A673 (cell line): ENCODE data around the gene NTF3. TPM values are rescaled to one million over a fixed set of nuclear protein-coding genes. Genes with fewer than 3 reads are reported as not detected.

Experiments
- BruUV-seq: library from RNA; stranded (reverse); fragments of 400-500 nt; replicated peaks from 2 replicates; lab custom pipeline; 2021; lab: Mats Ljungman, UMichigan
- CTCF ChIA-PET: fragments of 300-600 bp; sonication (Branson Sonifier 250); formaldehyde crosslinking; loops from one replicate; lab custom pipeline; 2022; ENCODE audit warnings: antibody characterized with exemption; lab: Charles Lee
- POLR2A ChIA-PET: fragments of 300-600 bp; sonication (Branson Sonifier 250); formaldehyde crosslinking; loops from one replicate; lab custom pipeline; 2022; ENCODE audit warnings: antibody characterized with exemption; ENCODE audit not compliant: low non-redundant PET; lab: Charles Lee
- DNase-seq: peaks from one replicate; pipeline ENCODE4 v3.0.0-alpha.2; 2015; ENCODE audit warnings: low spot score
- H3K27ac ChIP-seq: fragments of 200-600 bp; sonication (generic); 2 replicates; pipeline ENCODE4 v1.5.1; 2016; ENCODE audit warnings: mixed run types, low read depth, mild to moderate bottlenecking, mixed read lengths, antibody characterized with exemption, low read length; ENCODE audit not compliant: poor library complexity, severe bottlenecking
- H3K27me3 ChIP-seq: fragments of 200-600 bp; sonication (generic); replicated peaks from 2 replicates; pipeline ENCODE4 v1.6.1; 2017; ENCODE audit warnings: mixed run types, low read depth, mild to moderate bottlenecking, mixed read lengths, antibody characterized with exemption, low read length; ENCODE audit not compliant: insufficient read depth, poor library complexity
- H3K36me3 ChIP-seq: fragments of 200-600 bp; sonication (generic); 2 replicates; pipeline ENCODE4 v1.6.1; 2016; ENCODE audit warnings: mixed run types, mild to moderate bottlenecking, mixed read lengths, antibody characterized with exemption, low read length; ENCODE audit not compliant: insufficient read depth, poor library complexity, severe bottlenecking
- H3K4me1 ChIP-seq: fragments of 200-600 bp; sonication (generic); 2 replicates; pipeline ENCODE4 v1.6.1; 2017; ENCODE audit warnings: mixed run types, mild to moderate bottlenecking, mixed read lengths, antibody characterized with exemption, low read length; ENCODE audit not compliant: insufficient read depth, poor library complexity, severe bottlenecking
- H3K4me3 ChIP-seq: fragments of 200-600 bp; sonication (generic); 2 replicates; pipeline ENCODE4 v1.5.1; 2016; ENCODE audit warnings: low read depth, mixed run types, mild to moderate bottlenecking, mixed read lengths, low read length; ENCODE audit not compliant: poor library complexity, severe bottlenecking
- H3K9me3 ChIP-seq: fragments of 200-600 bp; sonication (generic); 2 replicates; pipeline ENCODE4 v1.6.1; 2016; ENCODE audit warnings: mixed run types, low read depth, mild to moderate bottlenecking, mixed read lengths, antibody characterized with exemption, low read length; ENCODE audit not compliant: poor library complexity, severe bottlenecking
- CTCF ChIP-seq: fragments of 300-800, 200-600 bp; sonication (generic); conservative IDR thresholded peaks from 2 replicates; pipeline ENCODE4 v1.5.1; 2017; ENCODE audit warnings: low read depth, mild to moderate bottlenecking, antibody characterized with exemption, low read length, moderate library complexity, mixed read lengths
- EZH2 ChIP-seq: fragments of 200-600 bp; sonication (generic); IDR thresholded peaks from 2 replicates; pipeline ENCODE4 v1.6.1; 2017; ENCODE audit warnings: borderline replicate concordance, low read depth, mild to moderate bottlenecking, mixed read lengths, antibody characterized with exemption, low read length; ENCODE audit not compliant: poor library complexity, severe bottlenecking
- intact Hi-C: fragments of 100-400 bp; cut with micrococcal nuclease; formaldehyde crosslinking; loops from one replicate; pipeline ENCODE4 v1.10.0; 2022; ENCODE audit not compliant: unreplicated experiment
- total RNA-seq: library from RNA; stranded (reverse); gene quantifications from 2 replicates; pipeline ENCODE4 v1.2.3, GENCODE V29; 2021

NTF3 gene
- total RNA-seq, 1 experiment from 2014 or later, result not detected

- H3K9me3 ChIP-seq, result no peaks in the 10 kb centered on the region
- H3K36me3 ChIP-seq, result no peaks in the 10 kb centered on the region
- ChIA-PET POLR2A (no interaction called here), CTCF (no interaction called here)
- H3K27me3 ChIP-seq, result peaks cover 8% of the 10 kb centered on the region
- no peaks in the 10 kb centered on the region for H3K4me1 ChIP-seq
- H3K27ac ChIP-seq, result no peak overlapping the region
- intact Hi-C loops, result no loop called here
- TF ChIP-seq CTCF, result no peak
- TF ChIP-seq EZH2, result no peak
- BruUV-seq, result no TSS peak
- H3K4me3 ChIP-seq, result no peak overlapping the region
- peak; percentile 7 for DNase-seq
Measured at GRCh38 chr12:5395443-5396271, 36.3 kb upstream of the NTF3 start.

GRCh38 chr12:5396541-5396940 is 35.4 kb upstream of the NTF3 start:
- CTCF ChIA-PET, result no interaction called here
- POLR2A ChIA-PET, result no interaction called here

GRCh38 chr12:5399266-5399665 is 32.6 kb upstream of the NTF3 start:
- no peak for DNase-seq
- intact Hi-C loops, result no loop called here
- no peaks in the 10 kb centered on the region for H3K4me1 ChIP-seq
- H3K4me3 ChIP-seq, result no peak overlapping the region
- no peaks in the 10 kb centered on the region for H3K9me3 ChIP-seq
- no TSS peak for BruUV-seq
- H3K27me3 ChIP-seq, result peaks cover 33% of the 10 kb centered on the region
- H3K36me3 ChIP-seq, result no peaks in the 10 kb centered on the region
- no peak for TF ChIP-seq EZH2
- no peak for TF ChIP-seq CTCF
- no peak overlapping the region for H3K27ac ChIP-seq
- ChIA-PET POLR2A (no interaction called here), CTCF (no interaction called here)

More at GRCh38 chr12:5396541-5396940, 35.4 kb upstream of the NTF3 start:
- Histone ChIP-seq H3K36me3 (no peaks in the 10 kb centered on the region), H3K27ac (no peak overlapping the region), H3K4me3 (no peak overlapping the region), H3K4me1 (no peaks in the 10 kb centered on the region), H3K9me3 (no peaks in the 10 kb centered on the region), H3K27me3 (peaks cover 8% of the 10 kb centered on the region)
- no TSS peak for BruUV-seq
- intact Hi-C loops, result no loop called here
- TF ChIP-seq CTCF (no peak), EZH2 (no peak)
- DNase-seq, result no peak
